GM19240 (cell line): ENCODE data around the gene B3GNT8.
A peak's percentile ranks its signal among the peaks of the same experiment; 100 is the strongest.
"Not testable (repeated sequence)": the region's sequence is repeated elsewhere in the genome, so short reads cannot be mapped to it uniquely, and the experiment has no call there.

Experiments
- DNase-seq: peaks from one replicate; pipeline ENCODE4 v3.0.0; 2011; ENCODE audit warnings: low spot score; ENCODE audit not compliant: insufficient read length

B3GNT8 gene, protein sequence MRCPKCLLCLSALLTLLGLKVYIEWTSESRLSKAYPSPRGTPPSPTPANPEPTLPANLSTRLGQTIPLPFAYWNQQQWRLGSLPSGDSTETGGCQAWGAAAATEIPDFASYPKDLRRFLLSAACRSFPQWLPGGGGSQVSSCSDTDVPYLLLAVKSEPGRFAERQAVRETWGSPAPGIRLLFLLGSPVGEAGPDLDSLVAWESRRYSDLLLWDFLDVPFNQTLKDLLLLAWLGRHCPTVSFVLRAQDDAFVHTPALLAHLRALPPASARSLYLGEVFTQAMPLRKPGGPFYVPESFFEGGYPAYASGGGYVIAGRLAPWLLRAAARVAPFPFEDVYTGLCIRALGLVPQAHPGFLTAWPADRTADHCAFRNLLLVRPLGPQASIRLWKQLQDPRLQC

DNA sequence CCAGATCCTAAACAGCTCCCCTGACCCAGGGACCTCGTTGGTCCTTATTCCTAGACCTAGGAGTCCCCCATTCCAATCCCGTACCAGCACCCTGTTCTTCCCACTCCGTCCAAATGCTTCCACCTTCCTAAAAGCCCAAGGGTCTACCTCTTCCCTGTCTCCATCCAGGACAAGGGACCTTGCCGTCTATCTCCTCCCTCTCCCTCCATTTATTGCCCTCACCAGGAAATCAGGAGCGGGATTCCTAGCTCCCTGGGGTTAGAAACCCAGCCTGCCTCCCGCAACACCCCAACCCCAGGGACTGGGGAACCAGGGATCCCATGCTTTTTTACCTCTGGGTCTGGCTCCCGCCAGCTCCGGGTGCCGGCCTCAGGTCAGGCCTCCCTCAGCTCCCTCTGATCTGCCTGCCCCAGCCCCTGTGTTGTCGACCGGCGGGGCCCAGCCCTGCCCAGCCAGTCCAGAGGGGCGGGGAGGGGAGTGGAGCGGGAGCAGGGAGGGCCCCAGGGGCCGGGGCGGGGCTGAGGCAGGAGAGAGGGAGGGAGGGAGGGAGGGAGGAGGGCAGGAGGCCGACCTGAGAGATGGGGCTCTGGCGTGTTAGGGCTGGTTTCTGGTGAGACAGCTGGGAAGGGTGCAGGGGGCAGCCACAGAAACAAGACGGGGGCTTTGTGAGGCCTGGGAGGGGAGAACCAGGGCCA, at the start of gene B3GNT8:
Gene B3GNT8, minus strand, starts transcription at position 423 of the 695 bp plus-strand sequence. CDS start 596 bp downstream, outside the sequence.
- peak; percentile 37 for DNase-seq

DNA sequence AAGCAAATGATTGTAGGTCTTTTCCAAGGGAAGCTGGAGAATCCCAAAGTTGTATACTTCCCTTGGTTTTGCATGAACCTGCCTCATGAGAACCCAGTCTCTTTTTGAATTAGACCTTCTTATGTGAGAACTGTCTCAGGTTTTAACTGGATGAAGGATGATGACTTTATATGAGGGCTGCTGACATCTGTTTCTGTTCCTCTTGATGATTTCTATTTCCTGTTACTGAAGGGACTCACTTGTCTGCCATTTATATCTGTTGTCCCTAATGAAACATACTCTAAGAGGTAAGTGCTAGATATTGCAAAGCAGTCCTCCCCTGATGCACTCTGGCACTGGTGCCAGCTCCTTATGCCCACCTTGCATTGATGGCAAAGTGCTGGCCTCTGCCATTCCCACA, 49.4 kb upstream of the B3GNT8 start:
- DNase-seq = no peak

DNA sequence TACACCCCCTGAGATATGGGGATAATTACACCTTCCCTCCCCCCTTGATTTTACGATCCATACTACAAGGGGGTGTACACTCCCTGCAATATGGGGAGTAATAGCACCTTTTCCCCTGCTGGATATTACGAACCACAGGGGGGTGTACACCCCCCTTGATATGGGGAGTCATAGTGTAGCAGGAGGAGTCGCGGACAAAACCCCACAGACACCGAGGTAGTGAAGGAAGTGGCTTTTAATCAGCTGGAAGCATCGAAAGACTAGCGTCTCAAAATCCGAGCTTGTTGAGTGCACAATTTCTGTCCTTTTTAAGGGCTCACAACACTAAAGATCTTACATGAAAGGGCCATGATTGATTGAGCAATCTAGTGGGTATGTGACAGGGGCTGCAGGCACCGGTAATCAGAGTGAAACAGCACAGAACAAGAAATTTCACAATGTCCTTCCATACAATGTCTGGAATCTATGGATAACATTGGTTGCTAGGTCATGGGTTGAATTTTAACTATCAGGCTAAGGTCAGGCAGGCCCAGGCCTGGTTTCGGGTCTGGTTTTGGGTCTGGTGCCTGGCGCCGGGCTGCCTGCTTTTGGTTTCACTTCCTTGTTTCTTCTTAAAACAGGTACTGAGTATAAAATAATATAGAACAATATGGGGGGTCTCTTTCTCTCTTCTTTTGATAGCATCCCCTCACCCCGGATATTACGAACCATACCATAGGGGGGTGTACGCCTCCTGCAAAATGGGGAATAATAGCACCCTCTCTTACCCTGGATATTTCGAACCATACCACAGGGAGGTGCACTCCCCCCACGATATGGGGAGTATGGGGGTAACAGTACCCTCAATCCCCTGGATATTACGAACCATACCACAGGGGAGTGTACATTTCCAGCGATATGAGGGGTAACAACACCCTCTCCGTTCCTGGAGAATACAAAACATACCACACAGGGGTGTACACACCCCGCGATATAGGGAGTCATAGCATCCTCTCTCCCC, 36.4 kb upstream of the B3GNT8 start:
- DNase-seq = not testable (repeated sequence)

DNA sequence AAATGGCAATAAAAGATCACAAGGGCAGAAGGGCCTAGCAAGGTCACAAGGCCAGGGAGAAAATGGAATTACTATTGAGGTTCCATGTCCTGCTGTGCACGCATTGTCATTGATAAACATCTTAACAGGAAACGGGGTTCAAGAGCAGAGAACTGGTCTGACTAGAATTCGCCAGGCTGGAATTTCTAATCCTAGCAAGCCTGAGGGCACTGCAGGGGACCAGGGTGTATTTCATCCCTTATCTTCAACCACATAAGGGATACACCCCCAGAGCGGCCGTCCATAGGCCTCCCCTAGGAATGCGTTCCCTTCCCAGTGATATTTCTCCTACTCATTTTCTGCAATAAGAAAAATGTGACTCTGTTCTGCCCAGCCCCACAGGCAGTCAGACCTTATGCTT, 35.3 kb upstream of the B3GNT8 start:
- no peak for DNase-seq

DNA sequence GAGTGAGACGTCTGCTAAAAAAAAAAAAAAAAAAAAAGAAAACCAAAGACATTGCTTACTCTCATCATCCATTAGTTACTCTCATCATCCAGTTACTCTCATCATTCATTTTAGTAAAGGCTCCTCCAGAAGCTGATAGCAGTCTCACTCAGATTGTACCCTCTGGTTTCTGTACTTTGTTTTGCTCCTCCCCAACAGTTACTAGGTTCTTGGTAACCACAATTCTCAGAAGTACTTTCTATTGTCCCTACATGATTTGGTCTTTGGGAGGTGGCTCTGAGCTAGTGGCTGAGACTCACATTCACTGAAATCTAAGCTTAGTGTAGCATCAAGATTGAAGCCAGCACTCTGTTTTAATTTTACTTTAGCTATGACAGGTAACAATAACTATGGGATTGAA, 30.1 kb upstream of the B3GNT8 start:
- peak; percentile 34 for DNase-seq

DNA sequence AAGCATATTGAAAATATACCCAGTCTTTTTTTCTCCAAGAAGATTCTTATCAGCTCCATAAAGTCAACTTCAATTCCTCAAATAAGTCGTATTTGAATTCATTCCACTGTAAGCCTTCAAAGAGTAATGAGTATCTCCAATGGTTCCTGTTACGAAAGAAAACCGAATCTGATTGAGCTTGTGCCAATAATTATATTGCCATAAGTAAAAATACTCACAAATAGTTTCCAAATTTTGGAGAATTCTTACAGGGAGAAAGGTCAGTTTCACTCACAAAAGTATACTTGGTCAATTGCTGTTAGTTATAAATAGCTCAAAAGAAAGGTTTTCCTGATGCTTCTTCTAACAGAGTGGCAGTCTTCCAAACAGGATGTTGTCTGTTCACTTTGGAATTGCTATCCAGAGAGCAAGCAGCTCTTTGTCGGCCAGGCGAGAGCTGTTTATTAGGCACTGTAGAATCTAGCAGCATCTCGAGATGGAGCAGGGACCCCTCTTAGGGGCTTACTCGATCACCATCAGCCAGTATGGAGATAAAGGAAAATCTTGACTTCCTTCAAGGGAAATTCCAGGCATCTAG, 29.3 kb upstream of the B3GNT8 start:
- no peak for DNase-seq

DNA sequence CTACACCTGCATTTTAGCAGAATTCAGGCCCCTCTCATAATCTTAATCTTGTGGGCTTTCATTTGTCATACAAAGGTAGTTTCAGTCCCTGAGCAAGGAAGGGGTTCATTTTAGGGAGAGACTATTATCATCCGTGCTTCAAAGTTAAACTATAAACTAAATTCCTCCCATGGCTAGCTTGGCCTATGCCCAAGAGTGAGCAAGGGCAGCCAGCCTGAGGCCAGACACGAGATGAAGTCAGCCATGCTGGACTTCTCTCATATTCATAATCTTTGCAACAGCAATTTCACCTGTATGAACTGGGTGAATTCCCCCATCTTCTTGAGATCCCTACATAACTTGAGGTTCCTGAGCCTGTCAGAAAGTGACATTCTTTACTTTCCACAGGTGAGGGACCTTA, 28.8 kb upstream of the B3GNT8 start:
- DNase-seq = no peak

DNA sequence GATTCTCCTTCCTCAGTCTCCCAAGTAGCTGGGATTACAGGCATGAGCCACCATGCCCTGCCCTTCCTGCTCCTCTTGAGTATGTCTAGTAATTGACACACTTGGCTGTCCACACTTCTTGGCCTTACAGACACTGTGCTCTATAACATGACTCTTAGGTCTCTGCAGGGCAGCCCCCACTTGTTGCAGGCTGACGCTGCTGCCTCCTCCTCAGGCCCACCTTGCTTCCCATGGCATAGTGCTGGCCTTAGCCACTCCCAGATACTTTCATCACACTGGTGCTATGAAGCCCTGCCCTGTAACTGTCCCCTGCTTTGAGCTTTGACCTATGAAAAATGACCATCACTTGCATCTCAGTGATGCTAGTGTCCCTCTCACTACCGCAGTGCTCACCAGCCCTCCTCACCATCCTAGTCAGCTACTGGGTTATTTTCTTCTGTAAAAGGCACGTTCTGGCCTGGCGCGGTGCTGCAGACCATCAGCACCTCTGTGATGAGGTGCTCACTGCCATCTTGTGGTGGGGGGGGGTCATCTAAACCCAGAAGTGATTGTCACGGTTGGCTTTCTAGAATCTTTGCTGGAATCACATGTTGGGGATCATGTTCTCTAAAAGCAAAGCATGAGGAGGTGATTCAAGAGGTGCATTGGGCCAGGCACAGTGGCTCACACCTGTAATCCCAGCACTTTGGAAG, 25.6 kb upstream of the B3GNT8 start:
- no peak for DNase-seq

DNA sequence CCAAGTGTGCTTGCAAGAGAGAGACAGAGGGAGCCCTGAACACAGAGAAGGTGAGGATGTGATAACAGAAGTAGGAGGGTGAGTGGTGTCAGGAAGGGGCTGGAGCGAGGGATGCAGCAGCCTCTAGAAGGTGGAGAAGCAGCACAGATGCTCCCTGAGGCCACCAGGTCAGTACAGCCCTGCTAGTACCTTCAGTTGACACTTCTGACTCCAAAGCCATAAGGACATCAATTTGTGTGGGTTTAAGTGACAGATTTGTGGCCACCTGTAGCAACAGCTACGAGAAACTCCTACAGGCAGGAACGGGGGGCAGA, 22.6 kb upstream of the B3GNT8 start:
- DNase-seq = no peak

DNA sequence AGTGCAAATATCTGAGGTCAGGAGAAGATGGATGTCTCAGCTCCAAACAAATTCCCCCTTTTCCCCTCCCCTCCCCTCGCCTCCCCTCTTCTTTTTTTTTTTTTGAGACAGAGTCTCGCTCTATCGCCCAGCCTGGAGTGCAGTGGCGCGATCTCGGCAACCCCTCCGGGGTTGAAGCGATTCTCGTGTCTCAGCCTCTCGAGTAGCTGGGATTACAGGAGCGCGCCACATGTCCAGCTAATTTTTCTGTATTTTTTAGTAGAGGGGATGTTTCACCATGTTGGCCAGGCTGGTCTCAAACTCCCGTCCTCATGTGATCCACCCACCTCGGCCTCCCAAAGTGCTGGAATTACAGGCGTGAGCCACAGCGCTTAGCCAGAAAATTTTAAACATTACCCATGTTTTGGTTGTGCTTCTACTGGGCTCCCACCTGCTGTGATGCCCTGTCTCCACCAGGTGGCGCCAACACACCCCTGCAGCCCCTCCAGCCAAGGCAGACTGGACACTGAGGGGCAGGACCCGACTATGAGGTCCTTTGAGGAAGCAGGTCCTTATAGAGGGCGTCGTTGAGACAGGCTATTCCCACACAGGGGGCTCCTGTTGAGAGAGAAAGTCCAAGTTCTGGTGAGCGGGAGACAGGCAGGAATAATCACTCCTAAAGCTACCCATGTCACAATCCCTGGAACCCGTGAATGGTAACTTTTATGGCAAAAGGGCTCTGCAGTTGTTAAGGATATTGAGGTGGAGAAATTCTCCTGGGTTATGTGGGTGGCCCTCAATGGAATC, 22.1 kb upstream of the B3GNT8 start:
- DNase-seq = peak; percentile 67

DNA sequence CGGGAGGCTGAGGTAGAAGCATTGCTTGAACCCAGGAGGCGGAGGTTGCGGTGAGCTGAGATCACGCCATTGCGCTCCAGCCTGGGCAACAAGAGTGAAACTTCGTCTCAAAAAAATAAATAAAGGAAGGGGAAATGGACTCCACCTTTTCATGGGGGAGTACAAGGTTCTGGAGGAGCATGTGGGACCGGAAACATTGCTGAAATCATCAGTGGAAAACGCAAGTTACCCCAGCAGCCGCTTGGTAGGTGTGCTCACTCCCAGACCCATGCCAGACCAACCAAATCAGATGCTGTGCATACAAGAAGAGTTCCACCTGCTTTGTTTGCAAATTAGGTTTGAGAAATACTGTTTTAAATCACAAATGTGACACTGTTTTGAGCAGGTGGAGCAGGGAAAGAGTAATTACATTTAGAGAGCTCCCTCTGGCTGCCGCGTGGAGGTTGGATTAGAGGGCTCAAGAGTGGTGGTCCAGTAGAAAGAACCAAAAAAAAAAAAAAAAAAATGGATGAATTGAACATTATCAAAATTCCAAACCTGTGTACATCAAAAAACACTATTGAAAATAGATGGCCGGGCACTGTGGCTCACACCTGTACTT, 20.7 kb upstream of the B3GNT8 start:
- DNase-seq = no peak

DNA sequence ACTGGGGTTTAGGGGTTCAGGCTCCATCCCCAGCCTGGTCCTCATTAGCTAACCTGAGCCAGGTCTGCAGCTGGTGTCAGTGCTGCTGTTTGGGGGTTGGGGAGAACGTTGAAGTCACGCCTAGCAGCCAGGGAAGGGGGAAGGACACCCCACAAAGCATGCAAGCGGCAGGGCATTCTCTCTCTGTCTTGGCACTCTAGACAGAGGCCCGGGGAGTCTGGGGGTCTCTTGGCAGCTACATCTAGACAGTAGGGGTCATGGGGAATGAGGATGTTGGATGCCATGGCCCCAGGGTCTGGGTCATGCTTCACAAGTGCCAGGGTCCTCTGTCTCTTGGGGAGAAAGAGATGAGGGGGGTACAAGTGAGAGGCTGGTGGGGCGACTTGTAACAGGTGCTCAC, 18.4 kb upstream of the B3GNT8 start:
- DNase-seq = no peak

DNA sequence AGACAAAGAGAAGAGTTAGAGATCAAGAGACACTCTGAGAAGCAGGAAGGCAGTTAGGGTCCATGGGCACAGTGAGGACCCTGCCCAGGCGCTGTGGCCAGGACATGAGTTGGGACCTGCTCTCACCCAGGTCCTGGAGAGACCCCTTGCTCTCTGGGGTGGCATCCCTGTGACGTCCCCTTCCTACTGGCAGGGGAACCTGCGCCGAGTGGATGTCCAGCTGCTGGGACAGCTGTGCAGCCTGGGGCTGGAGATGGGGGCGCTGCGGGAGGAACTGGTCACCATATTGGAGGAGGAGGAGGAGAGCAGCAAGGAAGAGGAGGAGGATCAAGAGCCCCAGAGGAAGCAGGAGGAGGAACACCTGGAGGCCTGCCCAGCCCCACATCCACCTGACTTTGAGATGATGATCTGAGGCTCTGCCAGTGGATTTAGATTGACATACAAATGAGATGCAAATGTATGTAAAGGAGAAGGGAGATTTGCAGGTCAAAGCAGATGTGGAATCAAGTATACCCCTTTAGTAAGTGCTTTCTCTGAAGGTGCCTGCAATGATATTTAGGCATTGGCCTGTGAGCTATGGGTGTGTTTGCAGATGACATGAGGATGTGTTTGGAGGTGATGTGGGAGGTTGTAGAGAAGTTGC, 16.8 kb upstream of the B3GNT8 start:
- DNase-seq = no peak

DNA sequence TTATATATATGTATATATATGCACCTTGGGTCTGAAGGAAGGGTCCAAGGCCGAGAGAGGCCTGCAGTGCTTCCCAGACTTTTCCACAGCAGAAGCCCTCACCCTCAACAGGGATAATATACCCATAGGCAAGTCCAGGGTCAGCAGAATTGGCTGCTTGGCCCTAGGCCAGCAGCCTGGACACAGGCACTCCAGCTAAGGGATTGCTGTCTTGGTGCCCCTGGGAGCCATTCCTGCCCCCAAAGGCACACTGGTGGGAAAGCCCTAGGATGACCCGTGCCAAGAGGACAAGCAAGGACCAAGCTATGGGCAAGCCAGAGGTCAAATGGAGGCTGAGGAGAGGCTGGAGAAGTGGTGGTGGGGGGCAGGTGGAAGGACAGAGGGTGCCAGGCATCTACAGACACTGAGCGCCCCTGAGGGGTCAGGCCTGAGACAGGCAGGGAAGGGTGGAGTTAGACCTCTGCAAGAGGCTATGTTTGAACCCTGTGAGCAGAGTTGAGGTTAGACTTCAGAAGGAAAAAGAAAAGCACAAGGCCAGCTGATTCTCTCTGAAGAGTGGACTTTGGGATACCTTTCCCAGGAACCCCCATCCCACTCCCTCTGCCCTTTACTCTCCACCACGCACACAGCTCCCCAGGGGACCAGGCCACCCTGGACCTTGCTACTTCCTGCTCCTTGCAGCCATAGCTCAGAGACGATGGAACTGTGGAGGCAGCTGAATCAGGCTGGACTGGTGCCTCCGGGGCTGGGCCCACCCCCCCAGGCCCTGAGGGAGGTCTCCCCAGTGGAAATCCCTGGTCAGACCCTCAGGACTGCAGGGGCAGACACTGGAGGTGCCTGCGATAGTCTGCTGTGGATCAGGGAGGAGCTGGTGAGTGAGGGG, 15.5 kb upstream of the B3GNT8 start, which contains the start of gene ERICH4:
Gene ERICH4, plus strand, starts transcription at position 684 of the 883 bp plus-strand sequence. Its CDS starts 14 bp downstream, at position 698.
- no peak for DNase-seq

DNA sequence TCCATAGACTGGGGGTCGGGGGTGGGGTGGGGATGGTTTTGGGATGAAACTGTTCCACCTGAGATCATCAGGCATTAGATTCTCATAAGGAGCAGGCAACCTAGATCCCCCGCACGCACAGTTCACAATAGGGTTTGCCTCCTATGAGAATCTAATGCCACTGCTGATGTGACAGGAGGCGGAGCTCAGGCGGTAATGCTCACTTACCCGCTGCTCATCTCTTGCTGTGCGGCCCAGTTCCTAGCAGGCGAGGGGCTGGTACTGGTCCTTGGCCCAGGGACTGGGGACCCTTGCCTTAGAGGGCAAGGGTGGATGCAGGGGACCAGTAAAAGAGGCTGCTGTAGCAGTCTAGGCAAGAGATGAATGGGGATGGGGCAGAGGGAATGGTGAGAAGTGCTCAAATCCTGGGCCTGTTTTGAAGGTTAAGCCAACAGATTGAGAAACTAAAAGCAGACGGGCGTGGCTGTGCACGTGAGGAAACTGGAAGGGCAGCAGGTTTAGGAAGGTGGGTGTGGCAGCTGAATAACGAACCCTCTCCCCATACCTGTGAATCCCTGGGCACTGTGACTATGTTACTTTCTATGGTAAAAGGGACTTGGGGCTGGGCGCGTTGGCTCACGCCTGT, 14.3 kb upstream of the B3GNT8 start:
- DNase-seq = no peak

DNA sequence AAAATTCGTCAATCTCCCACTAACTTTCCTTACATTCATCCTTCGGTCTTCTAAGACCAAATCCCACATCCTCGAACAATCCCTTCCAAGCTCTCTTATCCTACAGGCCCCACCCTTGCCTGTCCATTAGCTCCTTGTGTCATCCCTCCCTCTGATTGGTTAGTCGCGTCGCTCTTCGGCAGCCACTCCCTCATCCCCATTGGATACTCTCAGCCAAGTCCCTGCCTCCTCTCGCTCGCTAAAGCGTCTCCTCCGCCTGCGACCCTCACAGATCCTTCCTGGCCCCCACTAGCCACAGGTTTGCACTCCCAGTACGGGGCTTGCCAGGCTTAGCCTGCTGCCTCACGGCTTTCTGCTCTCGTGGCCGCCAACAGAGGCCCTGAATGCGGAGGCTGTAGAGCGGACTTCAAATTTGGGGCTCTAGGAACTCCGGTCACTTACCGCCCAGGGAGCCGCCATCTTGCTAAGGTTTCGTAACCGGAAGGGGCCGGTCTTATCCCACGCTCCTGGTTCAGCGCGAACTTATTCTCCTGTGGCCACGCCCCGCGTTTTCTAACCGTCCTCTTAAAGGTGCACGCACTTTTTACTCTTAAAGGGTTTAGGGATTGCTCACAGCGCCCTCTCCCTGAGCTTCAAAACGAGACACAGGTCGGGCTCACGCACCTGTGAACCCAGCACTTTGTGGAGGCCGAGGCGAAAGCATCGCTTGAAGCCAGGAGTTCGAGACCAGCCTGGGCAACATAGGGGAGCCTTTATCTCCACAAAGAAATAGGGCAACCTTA, 12.5 kb upstream of the B3GNT8 start, which contains the start of gene DMAC2:
Gene DMAC2, minus strand, starts transcription at position 472 of the 782 bp plus-strand sequence. Its CDS starts 13 bp downstream, at position 459.
- peak; percentile 96 for DNase-seq
